GM18907 (cell line): ENCODE data around the gene RNASE12.
"Not testable (repeated sequence)": the region's sequence is repeated elsewhere in the genome, so short reads cannot be mapped to it uniquely, and the experiment has no call there.

ENCODE experiments used
- ATAC-seq: cut with Tn5 transposase; IDR thresholded peaks from one replicate; pipeline ENCODE4 v1.9.1; 2021; ENCODE audit warnings: mild to moderate bottlenecking, moderate library complexity; ENCODE audit not compliant: unreplicated experiment

Gene RNASE12

DNA sequence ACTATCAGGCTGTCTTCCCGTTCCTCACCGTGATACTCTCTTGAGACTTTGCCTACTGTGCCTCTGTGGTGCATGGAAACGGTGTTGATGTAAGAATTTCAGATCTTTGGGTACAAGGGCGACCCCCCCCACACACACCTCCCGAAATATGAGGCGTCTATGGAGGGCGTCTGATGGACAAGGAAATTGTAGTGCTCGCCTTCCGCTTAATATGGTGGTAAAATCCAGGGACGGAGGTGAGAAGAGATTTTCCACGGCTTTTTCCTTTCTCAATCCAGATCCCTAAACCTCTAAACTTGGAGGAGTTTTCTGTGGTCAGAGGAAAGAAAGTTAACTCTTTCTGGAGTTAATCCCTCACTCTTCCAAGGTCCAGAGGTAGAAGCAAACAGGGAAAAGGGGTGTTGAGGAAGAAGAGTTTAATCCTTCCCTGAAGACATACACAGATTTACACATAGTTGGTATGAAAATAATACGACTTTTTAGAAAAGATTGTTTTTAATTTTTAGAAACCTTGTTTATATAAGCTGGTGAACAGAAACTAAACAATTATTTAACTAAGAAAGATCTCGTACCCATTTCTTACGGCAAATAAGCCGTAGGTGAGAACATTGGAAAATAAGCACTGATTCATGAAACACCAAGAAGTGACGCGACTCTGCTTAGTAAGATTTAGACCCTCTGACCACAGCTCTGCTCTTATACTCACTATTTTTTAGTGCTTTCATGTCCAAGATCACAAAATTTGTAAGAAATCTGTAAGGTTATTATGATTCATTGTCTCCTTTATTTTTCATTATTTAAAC, 23.1 kb upstream of the RNASE12 start:
- peak; percentile 8 for ATAC-seq

DNA sequence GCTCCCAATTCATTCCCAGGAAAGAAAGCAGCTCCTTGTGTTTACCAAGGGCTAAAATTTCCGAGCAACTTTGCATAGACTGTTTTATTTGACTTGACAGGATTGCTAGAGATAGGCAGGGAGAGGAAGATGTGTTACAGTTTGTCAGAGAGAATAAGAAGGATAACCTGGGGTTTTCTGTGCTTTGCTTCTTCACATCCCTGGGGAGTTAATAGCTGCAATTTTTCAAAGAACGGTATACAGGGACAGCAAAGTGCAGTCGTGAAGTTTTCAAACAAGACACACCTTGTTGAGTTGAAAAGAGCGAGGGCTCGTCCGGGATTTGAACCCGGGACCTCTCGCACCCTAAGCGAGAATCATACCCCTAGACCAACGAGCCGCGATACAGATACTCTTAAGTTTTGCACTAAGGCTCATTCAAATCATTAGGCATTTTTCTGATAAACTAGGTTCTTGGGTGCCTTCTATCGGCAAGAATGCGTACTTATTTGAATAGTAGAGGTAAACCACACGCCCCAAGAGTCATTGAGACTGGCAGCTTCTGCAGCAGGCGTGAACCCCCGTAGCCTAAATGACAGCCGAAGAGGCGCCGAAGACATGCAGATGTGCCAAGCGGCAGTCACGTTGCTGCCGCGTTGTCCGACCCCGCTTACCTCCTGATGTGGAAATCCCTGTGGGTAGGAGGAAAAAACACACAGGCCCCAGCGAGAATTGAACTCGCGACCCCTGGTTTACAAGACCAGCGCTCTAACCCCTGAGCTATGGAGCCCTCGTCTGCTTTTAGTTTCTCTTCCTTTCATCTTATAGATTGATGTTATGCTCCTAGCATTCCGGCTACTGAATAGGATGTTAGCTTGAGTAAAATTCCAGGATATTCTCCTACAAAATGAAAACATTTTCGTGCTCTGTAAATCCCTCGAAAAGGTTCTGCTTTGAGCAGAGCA, 22.2 kb upstream of the RNASE12 start:
- ATAC-seq: peak; percentile 75

DNA sequence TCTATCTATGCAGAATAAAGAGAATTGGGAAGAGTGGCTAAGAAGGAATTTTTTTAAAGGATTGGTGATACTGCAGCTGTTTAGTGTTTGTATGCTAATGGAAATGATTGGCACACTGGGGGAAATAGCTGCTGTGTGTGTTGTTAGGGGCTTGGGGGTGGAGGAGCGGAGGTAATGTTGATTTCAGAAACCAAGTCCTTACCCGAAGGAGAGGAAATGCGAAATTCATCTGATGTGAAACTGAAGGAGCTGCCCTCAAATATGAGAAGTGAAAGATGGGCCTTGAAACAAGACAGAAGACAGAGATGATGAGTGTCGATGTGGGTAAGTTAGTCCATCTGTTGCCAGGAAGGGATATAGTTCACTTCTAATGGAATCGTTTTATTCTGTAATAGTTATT, 21.2 kb upstream of the RNASE12 start:
- ATAC-seq: no peak

- ATAC-seq: no peak
These were observed 20.1 kb upstream of the RNASE12 start for GRCh38 chr14:20611277-20611676.

GRCh38 chr14:20610002-20610765, 19.0 kb upstream of the RNASE12 start:
- no peak for ATAC-seq

- peak; percentile 23 for ATAC-seq
These were observed 18.2 kb upstream of the RNASE12 start for GRCh38 chr14:20609215-20610001.

DNA sequence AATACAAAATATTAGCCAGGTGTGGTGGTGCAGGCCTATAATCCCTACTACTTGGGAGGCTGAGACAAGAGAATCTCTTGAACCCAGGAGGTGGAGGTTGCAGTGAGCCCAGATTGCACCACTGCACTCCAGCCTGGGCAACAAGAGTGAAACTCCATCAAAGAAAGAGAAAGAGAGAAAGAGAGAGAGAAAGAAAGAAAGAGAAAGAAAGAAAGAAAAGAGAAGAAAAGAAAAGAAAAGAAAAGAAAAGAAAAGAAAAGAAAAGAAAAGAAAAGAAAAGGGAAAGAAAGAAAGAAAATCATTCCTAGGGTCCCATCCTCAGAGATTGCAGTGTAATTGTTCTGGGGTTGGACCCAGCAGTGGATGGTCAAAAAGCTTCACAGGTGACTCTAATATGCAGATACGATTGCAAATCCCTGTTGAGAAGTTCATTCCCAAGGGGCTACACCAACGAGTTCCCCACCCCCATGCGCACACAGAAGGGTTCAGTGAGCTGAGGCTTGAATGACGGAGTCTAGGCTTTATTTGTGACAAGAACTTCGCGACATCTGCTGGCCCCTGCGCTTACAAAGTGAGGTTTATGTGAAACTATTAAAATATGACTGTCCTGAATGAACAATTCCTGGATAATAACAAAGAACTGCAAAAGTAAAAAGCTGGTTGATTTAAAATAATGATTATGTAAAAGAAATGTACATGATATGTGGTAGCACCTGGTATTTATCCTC, 17.4 kb upstream of the RNASE12 start:
- ATAC-seq: no peak

DNA sequence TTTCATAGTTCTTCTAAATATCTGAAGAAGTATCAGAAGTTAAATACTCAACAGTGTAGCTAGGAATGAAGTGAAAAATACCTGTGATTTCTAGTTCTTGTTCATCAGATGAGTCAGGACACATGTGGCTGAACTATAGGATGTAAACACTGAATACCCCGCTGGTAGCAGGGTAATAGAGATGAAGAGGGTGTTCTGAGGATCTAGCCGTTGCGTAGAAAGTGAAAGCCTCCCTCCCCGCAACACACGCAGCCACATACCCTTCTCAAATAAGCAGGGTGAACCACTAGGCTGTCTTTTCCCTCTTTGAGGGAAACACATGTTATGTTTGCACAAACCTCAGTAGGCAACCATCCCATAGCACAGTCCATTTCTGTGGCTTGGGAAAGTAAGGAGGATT, 16.4 kb upstream of the RNASE12 start:
- ATAC-seq: no peak

GRCh38 chr14:20606902-20607242, 15.7 kb upstream of the RNASE12 start:
- no peak for ATAC-seq

- no peak for ATAC-seq
These were observed 15.2 kb upstream of the RNASE12 start for GRCh38 chr14:20606190-20606901.

GRCh38 chr14:20603813-20604690, 12.9 kb upstream of the RNASE12 start:
- no peak for ATAC-seq

GRCh38 chr14:20602583-20602982, 11.4 kb upstream of the RNASE12 start:
- ATAC-seq: no peak

- ATAC-seq: no peak
These were observed 10.3 kb upstream of the RNASE12 start for GRCh38 chr14:20601522-20601921.

GRCh38 chr14:20597108-20597507, 5.9 kb upstream of the RNASE12 start:
- no peak for ATAC-seq

DNA sequence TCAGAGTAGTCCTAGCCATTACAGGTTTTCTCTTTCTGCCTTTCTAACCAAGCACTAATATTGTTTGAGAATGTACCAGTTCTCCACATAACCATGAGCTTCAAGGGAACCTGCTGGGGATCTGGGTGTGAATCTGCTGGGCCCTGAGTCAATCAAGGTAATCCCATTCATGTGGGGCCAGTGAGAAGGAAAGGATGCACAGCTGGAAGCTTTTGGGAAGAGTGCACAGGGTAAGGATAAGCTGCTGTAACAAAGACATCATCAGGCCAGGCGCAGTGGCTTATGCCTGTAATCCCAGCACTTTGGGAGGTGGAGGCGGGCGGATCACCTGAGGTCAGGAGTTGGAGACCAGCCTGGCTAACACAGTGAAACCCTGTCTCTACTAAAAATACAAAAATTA, 4.5 kb upstream of the RNASE12 start:
- ATAC-seq: not testable (repeated sequence)

DNA sequence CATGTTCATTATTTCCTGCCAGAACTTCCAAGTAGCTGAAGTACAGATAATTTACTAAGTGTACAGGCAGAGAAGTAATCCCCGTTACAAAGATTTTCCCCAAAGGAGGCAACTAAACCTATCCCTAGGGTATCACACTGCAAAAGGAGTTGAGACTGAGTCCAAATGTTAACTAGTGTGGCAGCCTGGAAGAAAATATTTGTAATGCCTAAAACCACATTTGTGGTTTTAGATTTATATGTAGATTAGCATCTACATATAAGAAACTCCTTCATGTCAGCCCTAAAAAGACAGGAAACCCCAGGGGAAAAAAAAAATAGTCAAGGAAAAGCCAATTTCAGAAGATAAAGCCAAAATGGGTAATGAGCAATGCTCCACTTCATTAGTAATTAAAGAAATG, 1.4 kb upstream of the RNASE12 start:
- ATAC-seq: no peak

DNA sequence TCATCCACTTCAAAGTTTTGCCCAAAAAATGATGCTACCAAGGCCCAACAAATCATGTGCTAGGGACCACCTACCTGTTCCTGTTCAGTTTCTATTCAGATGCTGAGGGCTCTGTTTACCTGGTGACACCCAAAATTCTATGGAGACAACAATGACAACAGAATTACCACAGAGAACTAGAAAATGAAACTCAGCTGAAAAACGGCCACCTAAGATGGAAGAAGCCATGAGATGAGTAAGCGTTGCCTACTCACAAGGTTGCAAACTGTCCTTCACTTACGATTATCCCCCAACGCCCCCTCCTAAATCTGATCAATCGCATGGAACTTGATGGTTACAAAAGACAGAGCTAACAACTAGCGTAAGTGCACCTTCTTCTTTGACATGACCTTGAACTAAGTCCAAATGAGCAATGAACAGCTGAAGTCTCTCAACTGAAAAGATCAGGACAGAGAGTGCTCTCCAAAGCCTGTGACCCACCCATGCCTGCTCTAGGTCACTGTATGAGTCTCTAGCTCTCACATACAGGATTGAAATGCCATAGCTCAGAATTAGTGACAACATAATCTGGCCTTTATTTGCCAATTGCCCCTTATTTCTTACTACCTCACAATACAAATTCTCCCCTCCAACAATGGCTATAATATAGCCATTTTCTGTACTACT, 3.6 kb downstream of the RNASE12 start, which contains the start of gene RNASE11:
Gene RNASE11 (minus strand): TSS at position 513 of the 666 bp plus-strand sequence.
- ATAC-seq: no peak

DNA sequence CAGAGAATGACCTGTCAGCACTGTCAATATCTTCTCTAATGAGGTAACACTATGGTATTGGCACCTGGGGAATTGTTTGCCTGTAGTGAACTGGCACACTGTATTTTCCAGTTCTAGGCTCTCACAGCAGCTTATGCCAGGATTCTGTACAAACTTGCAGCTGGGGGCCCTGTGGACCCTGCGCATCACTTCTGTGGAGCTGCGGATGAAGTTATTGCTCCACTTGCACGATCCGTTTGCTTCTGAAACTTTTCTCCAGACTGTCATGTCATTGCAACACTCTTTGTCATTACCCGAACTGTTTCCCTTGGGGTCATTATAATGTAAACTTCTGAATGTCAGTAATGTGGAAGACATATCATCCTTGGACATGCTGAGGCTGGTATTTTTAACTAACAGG, 7.3 kb downstream of the RNASE12 start:
- no peak for ATAC-seq
